HG02973 (cell line): ENCODE results near the gene FAM131C.

ENCODE experiments used
- ATAC-seq: cut with Tn5 transposase; IDR thresholded peaks from one replicate; pipeline ENCODE4 v1.9.1; 2021; ENCODE audit warnings: moderate library complexity; ENCODE audit not compliant: unreplicated experiment

Gene FAM131C

DNA sequence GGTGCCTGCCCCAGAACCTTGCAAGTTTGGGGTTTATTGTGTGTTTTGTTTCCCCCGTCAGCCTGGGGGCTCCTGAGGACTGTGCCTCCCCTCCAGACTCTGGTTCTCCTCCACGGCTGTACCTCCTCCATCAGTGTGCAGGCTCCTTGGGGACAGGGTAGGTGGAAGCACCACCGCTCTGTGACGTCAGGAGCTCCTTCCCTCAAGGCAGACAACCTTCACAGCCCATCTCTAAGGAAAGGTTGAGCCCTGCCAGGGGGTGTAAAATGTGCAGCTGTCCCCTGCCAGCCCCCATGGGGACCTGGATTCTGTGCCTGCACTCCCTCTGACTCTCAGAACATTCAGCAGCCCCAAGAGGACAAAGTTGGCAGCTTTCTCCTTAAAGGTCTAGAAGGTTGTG is 55.1 kb downstream of the FAM131C start:
- ATAC-seq = no peak

DNA sequence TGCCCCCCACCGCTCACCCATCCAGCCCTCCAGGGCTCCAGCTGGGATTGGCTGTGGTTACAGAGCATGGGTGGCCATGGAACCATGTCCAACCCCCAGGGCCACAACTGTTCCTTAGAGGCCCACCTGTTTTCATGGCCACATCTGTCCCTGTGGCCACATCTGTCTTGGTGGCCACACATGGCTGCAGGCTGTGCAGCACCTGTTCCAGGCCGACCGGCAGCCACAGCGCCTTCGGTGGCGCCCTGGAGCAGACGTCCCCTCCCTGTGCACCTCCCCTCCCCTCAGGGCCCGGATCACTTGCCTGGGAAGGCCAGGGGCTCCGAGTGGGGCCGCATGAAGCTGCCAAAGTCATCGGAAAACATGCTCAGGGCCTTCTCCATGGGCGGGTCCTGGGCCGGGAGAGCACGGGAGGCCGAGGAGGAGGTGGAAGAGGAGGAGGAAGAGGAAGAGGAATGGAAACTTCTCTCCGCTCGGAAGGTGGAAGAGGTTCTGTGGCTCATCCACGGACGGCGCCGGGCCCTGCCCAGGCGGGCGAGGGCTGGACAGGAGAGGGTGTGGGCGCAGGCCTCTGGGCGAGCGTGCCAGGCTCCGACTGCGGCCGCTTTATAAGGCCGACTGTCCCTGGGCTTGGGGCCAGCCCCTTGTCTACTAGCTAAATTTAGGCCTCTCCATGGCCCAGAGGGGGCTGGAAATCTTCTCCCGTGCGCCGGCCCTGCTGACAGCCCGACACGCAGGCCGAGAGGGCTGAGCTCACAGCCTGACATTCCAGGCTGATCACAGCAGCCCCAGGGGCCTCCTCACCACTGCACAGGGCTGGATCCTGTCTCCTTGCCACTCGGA is 55.8 kb downstream of the FAM131C start, which contains the start of gene HSPB7:
TSS of gene HSPB7 (minus strand) at position 583 of the 843 bp plus-strand sequence. CDS start at position 503, 80 bp downstream.
- ATAC-seq = no peak

DNA sequence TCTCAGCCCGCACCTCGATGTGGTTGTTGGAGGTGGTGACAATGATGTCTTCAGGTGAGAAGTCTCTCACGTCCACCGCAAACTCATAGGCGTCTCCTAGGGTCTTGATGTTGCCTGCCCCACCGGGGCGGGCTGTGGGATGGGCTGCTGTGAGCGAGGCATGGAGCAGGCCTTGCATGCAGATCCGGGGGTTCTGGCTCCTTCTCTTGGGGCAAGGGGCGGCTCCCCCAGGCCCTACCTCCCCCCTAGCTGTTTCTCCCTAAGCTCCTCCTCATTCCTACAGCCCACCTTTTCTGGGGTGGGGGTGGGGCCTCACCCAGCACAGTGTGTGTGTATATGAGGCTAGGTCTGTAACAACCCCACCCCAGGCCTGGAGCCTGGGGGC is 56.4 kb downstream of the FAM131C start:
- no peak for ATAC-seq

DNA sequence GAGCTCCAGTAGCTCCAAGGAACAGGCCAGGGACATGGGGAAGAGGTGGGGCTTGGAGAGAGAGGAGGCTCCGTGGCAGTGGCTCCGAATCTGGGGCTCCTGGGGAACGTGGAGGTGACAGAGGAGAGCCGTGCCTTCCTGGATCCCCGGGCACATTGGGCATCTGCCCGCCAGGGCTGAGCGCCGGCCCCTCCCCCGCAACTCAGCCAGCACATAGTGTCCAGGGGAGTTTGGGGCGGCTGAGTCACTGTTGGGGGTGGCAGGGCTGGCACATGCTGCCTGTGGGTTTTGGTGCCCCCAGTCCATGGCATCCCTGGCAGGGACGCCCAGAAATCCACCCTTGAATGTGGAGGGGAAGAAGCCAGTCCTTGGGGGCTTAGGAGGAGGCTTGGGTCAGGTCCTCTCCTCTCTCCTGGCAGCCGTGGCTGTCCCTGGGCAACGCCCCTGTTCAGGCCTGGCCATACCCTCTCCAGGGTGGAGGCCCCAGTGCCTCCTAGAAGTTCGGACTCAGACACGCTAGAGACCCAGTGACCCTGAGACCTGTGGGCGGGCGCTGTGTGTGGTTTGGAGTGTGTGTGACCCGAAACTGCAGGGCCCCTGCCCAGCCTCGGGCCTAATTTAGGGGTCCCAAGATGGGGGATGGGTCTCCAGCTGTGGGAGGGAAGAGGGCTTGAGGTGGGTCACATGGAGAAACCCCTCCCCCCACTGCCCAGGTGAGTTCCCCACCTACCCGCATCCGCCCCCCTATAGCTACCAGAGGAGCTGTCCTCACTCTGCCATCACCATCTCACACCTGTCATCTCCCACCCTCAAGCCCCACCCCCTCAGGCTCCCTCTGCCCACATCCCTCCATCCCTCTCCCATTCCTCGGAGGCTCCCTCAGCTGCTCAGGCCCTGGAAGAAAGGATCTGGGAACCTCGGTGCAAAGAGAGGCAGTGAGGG is 57.2 kb downstream of the FAM131C start:
- no peak for ATAC-seq

DNA sequence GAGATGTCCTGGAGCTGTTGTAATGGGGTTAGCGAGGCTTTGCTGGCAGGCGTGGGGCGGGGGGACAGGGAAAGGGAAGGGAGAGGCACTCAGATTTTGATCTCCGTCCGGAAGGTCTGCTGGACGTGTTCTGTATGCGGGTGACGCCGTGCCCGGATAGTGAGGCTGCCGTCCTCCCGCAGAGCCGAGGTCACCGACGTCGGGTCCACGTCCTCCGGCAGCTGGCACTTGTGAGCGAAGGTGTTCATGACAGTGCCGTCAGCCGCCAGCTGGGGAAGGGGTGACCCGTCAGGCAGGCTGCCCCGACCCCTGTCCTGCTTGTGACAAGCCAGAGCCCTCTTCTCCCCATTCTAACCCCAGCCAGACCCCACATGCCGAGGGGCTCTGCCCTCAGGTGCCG is 58.0 kb downstream of the FAM131C start:
- ATAC-seq = no peak

DNA sequence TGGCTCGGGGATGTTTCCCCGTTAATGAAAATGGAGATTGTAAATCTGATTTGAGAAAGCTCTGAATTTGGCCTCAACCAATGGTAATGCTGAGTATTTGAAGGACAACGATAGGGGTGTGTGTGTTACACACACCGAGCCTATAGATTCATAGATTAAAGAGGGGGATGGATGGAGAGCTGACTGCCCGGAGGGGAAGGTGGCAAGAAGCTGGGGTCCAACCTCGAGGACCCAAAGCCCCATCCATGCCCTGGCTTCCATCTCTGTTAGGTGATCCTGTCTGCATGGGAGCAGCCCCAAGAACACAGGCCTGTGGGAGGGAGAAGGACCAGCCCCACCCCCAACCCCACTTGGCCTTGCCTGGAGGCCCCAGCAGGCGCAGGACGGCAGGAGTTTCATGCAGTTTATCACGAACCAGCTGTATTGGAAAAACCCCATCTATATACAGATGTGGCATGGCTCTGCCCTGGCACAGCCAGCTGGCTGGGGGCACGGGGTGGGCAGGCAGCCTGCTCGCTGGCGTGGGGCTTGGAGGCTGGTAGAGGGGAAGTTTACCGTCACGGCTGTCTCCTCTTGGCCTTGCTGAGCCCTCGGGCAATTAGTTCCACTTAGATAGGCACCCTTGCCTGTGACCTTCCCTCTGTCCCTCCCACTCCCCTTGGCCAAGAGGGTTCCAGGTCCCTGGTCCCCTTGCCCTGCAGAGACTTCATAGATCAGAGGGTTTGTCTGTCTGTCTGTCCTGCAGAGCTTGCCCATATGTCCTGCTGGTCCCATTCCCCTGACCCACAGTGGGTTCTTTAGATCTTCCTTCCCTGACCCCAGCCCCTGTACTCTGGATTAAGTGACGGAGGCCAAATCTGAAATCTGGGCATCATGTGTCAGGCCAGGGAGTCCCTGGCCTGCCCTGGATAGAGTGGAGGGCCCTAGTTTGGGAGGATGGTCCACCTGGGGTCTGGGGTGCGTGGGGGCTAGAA is 58.7 kb downstream of the FAM131C start:
- ATAC-seq = no peak

DNA sequence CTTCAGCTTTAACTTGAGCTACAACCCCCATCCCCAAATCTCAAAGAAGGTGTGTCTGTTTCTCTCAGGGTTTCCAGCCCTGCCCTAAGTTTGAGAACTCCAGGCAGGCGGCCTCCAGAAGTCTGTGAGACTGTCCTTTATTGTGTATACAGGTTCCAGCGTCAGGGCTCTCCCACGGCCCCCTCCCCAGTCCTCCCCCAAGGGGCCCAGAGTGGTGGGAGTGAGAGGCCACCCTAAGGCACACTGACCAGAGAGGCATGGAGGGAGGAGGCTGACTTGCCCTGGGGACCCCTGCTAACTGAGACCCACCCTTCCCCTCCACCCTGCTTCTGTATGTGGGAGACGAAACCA is 59.6 kb downstream of the FAM131C start:
- ATAC-seq = no peak

DNA sequence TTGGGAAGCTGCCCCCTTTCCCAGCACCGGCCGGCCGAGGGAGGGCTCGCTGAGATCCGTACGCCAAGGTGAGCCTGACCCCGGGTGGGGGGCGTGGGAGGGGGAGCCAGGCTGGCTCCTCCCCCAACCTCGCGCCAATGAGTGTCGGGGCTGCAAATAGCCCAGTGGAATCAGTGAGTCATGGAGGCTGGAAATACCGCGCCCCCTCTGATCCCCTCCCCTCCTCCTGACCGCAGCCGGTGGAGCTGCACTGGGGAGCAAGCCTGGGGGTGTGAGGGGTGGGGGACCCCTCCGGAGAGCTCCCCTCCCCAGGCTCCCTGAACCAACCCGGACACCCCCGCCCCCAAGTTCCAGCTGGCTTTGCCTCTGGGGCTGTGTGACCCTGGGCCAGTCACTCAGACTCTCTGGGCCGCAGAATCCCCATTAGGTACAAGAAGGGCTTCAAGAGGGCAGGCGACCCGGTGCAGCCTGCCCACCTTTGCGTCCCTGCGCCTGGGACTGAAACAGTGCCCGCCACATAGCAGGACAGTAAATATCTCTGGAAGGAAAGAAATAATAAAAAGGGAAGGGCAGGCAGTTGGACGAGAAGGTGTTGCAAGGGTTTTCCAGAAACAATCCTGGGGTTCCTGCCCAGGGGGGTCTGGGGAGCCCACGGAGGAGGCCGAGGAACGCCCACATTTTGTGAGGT is 60.1 kb downstream of the FAM131C start:
- ATAC-seq = peak; percentile 47

DNA sequence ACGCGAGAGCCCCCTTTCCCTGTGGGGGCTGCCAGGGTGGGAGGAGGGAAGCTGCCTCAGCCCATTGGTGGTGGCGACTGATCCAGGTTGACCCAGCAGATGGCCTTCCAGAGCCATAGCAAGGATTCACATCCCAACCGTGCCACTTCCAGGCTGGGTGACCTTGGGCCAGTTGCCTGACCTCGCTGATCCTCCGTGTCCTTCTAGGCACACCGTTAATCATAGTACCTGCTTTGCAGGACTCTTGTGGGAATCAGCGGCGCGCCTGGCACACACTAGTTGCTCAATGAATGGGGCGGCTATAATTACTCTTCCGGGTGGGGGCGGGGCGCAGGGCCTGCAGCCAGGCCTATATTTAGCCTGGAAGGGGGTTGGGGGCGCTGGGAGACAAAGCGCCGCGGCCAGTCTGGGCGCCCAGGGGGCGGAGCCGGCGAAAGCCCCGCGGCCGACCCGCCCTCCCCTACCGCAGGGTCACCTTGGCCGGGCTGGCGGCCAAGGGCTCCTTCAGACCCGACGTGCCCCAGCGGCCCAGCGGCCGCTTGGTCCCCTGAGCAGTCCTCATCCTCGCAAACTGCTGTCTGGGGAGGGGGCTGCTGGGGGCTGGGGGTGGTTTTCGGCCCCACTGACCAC is 60.7 kb downstream of the FAM131C start:
- peak; percentile 40 for ATAC-seq

DNA sequence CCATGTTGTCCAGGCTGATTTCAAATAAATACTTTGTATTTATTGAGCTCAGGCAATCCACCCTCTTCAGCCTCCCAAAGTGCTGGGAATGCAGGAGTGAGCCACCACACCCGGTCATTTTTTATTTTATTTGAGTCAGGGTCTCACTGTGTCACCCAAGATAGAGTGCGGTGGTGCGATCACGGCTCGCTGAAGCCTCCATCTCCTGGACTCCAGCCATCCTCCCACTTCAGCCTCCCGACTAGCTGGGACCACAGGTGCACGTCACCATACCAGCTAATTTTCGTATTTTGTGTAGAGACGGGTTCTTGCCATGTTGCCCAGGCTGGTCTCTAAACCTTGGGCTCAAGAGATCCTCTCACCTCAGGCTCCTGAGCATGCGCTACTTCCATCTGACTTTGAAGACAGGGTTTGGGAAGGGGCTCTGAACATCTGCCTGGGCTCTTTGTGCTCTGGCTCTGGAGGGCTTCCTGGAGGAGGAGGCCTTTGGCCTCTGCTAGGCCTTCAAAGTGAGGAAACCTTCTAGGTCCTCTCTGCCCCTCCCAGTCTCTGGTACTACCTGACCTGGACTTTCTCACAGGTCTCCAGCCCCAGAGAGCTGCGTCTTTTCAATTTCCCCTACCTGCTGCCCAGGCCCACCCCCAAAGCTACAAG is 61.4 kb downstream of the FAM131C start:
- no peak for ATAC-seq

DNA sequence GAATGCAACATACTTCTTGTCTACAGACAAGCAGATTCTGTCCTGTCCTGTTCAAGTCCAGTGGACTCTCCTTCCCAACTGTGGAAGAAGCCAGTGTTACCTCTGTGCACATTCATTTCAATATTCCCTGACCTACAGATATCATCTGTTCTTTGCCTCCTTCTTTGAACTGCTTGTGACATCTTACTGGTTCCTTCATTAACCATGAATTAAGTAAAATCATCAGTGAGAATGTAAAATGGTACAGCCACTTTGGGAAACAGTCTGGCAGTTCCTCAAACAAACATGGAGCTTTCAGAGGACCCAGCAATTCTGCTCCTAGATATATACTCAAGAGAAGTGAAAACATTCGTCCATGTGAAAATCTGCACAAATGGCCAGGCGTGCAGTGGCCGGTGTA is 62.6 kb downstream of the FAM131C start:
- ATAC-seq = no peak

DNA sequence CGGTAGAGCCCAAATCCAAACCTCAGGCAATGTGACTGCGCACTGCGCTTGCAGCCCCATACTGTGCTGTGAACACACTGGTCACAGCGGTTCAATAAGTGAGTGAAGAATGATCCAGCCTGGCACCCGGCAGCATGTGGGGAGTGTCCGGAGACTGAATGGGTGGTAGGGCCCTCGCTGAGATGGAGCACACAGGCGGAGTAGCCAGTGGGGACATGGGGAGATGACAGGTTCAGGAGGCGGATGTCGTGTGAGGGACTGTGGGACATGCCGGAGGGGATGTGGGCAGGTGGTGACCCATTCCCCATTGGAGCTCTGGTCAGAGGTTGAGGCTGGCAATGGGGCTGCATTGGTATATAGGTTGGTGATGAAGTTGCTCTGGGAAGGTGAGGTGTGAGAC is 63.8 kb downstream of the FAM131C start:
- no peak for ATAC-seq

DNA sequence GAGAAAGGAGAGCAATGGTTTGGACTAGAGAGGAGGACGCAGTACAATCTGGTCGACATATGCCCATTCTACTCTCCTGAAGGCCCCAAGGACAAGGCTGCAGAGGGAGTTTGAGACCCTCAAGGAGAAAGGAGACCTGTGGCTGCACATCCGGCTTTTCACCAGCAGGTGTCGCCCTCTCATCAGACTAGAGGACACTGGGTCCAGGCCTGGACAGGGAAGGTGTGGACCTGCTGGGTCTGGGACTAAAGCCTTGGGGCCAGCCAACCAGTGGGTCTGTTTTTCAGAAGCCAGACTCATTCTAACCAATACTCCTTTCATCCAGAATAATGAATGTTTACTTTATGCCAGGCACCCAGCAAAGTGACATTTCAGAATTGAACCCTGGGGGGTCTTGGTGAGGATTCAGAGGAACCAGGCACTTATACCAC is 64.4 kb downstream of the FAM131C start:
- ATAC-seq = no peak
